Hindlimb muscle (tissue), 1 donor: ENCODE data around the gene EEF1AKMT3. TPM values are rescaled to one million over a fixed set of nuclear protein-coding genes. Genes with fewer than 3 reads are reported as not detected.

ENCODE experiments used
- DNase-seq: peaks from one replicate; pipeline ENCODE4 v3.0.0-alpha.2; 2013
- polyA plus RNA-seq: library from polyadenylated mRNA; unstranded; fragments of 120-200 nt; gene quantifications from one replicate; pipeline ENCODE4 v1.2.1, GENCODE V29; 2013; ENCODE audit not compliant: insufficient read length

Gene EEF1AKMT3
- polyA plus RNA-seq, 1 donor, result 6.0 TPM

DNA sequence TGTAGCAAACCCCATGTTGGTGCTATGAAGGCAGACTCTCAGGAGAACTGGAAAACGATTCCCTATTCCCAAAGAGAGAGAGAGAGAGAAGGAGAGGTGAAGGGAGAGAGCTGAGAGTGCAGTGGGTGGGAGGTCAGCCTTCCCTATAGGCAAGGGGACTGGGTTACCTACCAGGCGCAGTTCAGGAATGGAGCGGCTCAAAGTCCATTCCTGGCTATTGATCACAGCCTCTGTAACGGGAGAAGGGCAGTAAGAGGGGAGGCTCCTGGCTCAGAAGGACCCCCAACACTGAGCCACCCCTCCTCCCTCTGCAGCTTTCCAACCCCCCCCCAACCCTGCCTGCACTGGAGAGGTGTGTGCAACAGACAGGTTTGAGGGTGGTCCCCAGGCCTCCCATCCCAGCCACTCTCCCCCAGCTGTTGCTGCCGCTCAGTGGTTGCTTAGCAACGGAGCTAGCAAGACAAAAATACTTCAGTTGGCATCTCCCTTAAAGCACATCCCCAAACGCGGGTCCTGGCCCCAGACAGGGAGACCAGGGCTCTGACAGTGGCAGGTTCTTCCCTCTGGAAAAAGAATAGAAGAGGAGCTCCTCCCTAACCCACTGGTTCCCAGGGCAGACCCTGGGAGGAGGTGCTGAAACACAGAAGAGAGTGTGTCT, 37.1 kb upstream of the EEF1AKMT3 start:
- no peak for DNase-seq

GRCh38 chr12:57735952-57736740, 36.3 kb upstream of the EEF1AKMT3 start:
- DNase-seq, result no peak

DNA sequence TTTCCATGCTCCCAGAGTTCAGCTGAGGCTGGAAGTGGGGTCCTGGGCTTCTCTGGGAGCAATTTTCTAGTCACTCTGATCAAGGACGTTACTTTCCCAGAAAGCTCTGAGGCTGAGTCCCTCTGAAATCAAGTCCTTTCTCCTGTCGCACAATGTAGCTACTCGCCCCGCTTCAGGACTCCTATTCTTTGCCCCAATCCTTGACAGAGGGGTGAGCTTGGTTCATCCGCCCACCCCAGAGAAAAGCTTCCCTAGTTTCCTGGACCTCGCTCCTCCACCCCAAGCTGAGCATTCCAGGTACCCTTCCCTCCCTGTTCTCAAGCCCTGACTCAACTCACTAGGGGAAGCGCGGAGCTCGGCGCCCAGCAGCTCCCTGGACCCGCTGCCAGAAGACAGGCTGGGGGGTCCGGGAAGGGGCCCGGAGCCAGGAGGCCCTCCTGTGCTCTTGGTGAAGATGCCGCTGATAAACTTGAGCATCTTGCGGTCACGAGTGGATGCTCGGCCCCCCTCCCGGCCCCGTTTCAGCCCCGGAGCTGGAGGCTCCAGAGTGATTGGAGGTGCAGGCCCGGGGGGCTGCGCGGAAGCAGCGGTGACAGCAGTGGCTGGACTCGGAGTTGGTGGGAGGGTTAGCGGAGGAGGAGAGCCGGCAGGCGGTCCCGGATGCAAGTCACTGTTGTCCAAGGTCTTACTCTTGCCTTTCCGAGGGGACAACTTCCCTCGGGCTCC, 35.5 kb upstream of the EEF1AKMT3 start:
- no peak for DNase-seq

GRCh38 chr12:57737467-57738460, 34.6 kb upstream of the EEF1AKMT3 start:
- no peak for DNase-seq

- DNase-seq, result no peak
Measured at GRCh38 chr12:57738661-57739237, 33.7 kb upstream of the EEF1AKMT3 start, which contains the start of gene AGAP2. TSS of gene AGAP2 (minus strand) at chr12:57738742. CDS start at chr12:57738246, 496 bp downstream.

- no peak for DNase-seq
Measured at GRCh38 chr12:57739387-57739786, 33.0 kb upstream of the EEF1AKMT3 start.

DNA sequence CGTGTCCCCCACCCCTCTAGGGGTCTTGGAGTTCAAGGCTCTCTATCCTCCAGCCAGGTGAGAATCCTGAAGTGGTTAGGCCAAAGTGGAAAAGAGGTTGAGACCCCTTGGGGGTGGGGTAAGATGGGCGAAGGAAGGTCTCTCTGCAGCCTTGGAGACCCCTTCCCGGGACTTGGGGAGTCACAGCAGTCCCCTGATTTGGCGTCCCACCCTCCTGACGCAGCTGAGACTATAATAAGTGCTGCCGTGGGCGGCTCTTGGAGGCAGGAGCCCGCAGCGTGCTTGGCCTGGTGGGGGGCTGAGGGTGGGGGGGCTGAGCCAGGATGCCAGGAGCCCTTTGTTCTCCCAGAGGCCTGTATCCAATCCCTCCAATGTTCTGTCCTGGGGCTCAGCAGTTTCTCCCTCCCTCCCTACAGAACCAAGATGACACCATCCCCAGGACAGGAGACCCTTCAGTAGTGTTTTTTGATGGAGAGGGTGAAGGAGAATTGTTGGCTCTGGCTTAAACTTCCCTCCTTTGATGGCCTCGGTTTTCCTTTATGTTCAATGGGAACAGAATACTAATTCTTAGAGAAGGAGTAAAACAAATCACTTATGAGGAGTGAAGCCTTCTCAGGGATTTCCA, 32.4 kb upstream of the EEF1AKMT3 start:
- DNase-seq, result no peak

DNA sequence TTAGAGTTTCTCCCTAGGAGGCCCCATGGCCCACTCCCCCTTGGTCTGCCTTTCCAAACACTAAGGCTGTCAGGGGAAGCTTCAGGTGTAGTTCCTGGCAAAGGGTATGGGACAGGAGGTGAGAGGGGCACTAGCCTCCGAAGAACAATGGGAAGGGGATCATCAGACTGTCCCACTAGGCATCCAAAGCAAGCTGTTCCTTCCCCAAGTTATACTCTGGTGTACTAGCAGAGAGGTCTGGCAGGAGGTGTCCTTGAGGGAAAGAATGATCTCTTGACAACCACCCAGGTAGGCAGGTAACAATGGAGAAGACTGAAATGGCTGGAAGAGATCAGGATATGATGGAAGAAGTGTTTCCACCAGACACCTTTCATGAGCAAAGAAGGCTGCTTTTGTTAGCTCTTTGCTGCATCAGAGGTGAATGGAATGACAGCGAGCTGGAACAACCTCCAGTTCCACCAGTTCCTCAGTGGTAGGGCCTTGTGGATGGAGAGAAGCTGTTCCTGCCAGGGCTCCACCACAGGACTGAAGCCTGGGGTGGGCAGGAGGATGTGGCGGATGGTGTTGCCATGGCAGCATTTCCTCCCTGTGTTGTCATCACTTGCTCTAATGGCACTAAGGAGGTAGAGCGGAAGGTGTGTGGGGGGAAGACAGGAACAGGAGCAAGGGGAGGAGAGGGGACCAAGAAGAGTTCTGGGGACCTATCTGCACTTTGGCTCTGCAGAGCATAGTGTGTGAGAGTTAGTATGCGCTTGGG, 31.6 kb upstream of the EEF1AKMT3 start:
- DNase-seq, result no peak

- no peak for DNase-seq
Measured at GRCh38 chr12:57741413-57741789, 31.0 kb upstream of the EEF1AKMT3 start.

DNA sequence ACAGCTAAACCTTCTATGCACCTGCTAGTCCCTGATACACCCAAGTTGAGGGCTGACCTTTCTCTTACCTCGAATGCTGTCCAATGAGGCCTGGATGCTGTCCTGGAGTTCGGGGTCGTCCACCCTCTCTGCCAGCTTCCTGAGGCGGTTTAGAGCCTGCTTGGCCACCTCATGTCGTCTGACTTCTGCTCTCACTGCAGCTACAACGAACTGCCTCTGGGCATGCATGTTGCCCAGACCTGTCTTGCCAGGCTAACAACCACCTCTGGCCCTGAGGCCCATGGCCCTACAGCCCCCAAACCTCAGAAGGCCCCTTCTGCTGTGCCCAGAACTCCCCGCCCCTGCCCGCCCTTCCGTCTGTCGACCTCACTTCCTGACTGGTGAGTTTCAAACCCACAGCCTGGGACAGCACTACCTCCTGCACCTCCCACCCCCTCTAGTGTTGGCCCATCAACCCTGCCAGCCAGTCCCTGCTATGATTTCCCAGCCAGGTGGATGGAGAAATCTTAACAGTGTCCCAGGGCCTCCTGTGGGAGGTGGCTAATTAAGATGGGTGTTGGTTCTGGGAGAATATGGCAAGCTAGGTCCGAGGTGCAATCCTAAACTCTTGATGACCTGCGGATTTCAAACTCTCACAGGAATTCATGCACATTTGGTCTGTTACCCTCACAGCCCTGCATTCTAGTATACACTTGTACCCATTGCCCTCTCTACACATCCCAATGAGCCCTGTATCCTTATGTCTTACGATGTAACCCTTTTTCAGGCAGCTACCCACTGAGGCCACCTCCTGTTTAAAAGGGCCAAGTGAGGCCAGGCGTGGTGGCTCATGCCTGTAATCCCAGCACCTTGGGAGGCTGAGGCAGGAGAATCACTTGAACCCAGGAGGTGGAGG, 30.3 kb upstream of the EEF1AKMT3 start:
- DNase-seq, result no peak

- no peak for DNase-seq
Measured at GRCh38 chr12:57743769-57744168, 28.6 kb upstream of the EEF1AKMT3 start.

- no peak for DNase-seq
Measured at GRCh38 chr12:57744194-57744776, 28.1 kb upstream of the EEF1AKMT3 start.

DNA sequence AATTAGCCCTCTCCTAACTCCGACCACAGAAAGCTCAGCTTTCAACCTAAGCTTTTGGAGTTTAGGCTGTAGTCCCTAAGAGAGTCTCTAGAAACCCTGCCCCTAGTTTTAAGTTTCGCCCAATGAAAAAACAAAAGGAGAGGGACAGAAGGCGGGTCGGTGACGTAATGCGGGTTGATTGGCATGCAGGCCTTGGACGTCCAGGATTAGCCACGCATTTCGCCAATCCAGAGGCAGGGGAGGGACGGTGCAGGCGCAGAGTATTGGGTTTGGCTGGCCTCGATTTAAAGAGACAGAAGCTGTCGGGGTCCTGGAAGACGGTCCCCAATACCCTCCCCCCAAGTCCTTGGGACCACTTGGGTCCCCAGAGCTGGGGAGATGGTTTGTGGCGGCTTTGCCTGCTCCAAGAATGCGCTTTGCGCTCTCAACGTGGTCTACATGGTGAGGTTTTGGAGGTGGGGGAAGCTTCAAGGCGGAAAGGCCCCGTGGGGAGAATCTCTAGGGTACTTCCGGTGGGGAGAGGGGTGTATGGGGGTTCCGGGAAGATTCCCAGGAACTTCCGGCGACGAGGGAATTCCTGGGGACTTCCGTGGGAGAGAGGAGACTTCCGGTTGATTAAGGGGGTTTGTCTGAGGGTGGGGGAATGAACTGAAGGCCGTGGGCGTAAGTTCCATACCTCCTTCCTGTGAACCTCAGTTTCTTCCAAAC, 27.5 kb upstream of the EEF1AKMT3 start, which contains the start of gene TSPAN31:
TSS of gene TSPAN31 (plus strand) at position 263 of the 708 bp plus-strand sequence. CDS start at position 379, 116 bp downstream.
- peak; percentile 99 for DNase-seq

DNA sequence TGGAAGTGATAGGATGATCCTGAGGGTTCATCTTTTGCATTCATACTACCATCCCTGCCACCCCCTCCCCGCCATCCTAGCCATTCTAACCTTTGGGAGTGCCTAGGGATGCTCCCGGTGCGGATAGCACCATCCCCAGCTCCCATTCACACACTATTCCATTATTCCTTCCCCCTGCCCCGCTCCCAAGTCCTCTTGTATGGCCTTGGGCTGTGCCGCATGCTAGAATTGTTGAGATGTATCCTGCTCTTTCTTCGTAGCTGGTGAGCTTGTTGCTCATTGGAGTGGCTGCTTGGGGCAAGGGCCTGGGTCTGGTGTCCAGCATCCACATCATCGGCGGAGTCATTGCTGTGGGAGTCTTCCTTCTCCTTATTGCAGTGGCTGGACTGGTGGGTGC, 26.9 kb upstream of the EEF1AKMT3 start:
- DNase-seq, result no peak

- DNase-seq, result no peak
Measured at GRCh38 chr12:57746025-57746424, 26.4 kb upstream of the EEF1AKMT3 start.

DNA sequence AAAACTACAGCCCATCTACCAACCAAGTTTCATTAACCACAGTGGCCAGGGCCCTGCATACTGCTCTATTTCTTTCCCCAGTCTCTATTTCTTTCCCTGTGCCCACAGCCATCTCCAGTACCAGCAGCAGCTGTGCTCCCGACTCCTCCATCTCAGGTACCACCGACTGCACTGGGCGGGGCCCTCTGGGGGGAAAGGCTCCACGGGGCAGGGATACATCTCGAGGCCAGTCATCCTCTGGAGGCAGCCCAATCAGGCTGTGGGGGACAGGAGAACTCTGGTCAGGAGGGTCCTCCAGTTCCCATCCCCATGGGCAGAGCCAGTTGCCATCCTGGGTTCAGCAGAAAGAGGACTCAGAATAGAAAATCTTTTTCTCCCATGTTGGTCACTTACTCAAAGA, 23.4 kb upstream of the EEF1AKMT3 start:
- no peak for DNase-seq

DNA sequence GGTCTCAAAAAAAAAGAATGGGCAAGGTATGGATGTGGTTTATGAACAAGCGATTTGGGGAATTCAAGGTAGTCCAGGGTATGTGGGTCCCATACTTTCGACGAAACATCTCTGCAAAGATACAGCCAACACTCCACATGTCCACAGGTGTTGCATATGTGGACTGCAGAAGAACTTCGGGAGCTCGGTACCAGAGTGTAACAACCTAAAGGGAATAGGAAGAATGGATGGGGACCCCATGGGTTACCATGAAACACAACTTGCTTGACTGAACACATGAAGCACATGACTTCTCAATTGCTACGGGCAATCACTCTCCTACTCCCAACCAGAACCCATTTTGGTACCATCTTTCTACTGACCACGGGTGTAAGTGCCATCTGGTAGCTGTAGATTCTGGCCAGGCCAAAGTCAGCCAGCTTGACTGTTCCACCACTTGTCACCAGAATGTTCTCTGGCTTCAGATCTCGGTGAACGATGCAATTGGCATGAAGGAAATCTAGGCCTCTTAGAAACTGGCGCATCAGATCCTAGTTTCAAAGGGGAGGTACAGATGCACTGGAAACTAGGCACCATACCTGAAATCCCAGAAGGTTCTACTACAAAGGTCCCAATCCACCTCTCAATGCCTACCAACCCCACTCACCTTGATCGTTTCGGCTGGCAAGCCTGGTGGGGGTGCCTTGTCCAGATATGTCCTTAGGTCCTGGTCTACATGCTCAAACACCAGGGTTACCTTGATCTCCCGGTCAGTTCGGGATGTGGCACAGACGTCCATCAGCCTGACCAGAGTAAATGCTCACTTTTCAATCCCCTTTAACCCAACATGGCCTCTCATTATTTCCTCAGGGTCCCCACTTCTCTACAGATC, 21.6 kb upstream of the EEF1AKMT3 start:
- DNase-seq, result no peak
